GM12878 (cell line): ENCODE measurements around the gene INSL3. TPM values are rescaled to one million over a fixed set of nuclear protein-coding genes. Genes with fewer than 3 reads are reported as not detected.

ENCODE experiments used
- ATAC-seq: fragments of 200-7000 bp; cut with Tn5 transposase; 3 replicates; pipeline ENCODE4 v1.9.1; 2020; ENCODE audit warnings: mild to moderate bottlenecking, moderate library complexity
- BruUV-seq: library from RNA; stranded (reverse); fragments of 400-500 nt; replicated peaks from 2 replicates; lab custom pipeline; 2021; lab: Mats Ljungman, UMichigan
- CTCF ChIA-PET: fragments of 300-600 bp; sonication (Branson Sonifier 250); formaldehyde crosslinking; extraction: SDS; loops from one replicate; lab custom pipeline; 2021; ENCODE audit warnings: inconsistent platforms; lab: Yijun Ruan, JAX
- POLR2A ChIA-PET: fragments of 350-600 bp; formaldehyde crosslinking; extraction: SDS; loops from one replicate; lab custom pipeline; 2021; ENCODE audit warnings: inconsistent platforms; lab: Charles Lee
- RAD21 ChIA-PET: fragments of 300-600 bp; sonication (Branson Sonifier 250); formaldehyde crosslinking; loops from one replicate; lab custom pipeline; 2023; ENCODE audit warnings: antibody characterized with exemption; ENCODE audit not compliant: unreplicated experiment; lab: Charles Lee
- SMC1A ChIA-PET: fragments of 300-600 bp; sonication (Branson Sonifier 250); formaldehyde crosslinking; loops from one replicate; lab custom pipeline; 2023; ENCODE audit not compliant: unreplicated experiment, uncharacterized antibody; lab: Charles Lee
- DNase-seq: peaks from one replicate; pipeline ENCODE4 v3.0.0-alpha.2; 2011; ENCODE audit warnings: low read depth, low spot score
- FAIRE-seq: peaks from 3 replicates; lab custom pipeline; 2011; peaks lifted over from hg19 to GRCh38; lab: Jason Lieb, UNC
- H2AFZ ChIP-seq: 2 replicates; pipeline ENCODE4 v1.6.0; 2011; ENCODE audit warnings: low read depth, low read length, control low read depth; ENCODE audit not compliant: control insufficient read depth
- H3K27ac ChIP-seq: 2 replicates; pipeline ENCODE4 v1.5.1; 2011; ENCODE audit warnings: control low read depth; ENCODE audit not compliant: control insufficient read depth, insufficient read depth
- H3K27me3 ChIP-seq, 2 experiments: replicated peaks in 1 of 2; 2 replicates each; pipeline versions ENCODE4 v1.6.0 to v1.6.1; 2011; ENCODE audit warnings: low read length in 1 of 2; ENCODE audit not compliant: control insufficient read depth in 2 of 2, insufficient read depth in 2 of 2
- H3K36me3 ChIP-seq, 2 experiments: 2 replicates each; pipeline ENCODE4 v1.5.1; 2011; ENCODE audit warnings: low read length in 1 of 2; ENCODE audit not compliant: control insufficient read depth in 2 of 2, insufficient read depth in 2 of 2
- H3K4me1 ChIP-seq: 2 replicates; pipeline ENCODE4 v1.6.1; 2011; ENCODE audit warnings: mild to moderate bottlenecking, low read length, moderate library complexity, mixed read lengths; ENCODE audit not compliant: control insufficient read depth, insufficient read depth
- H3K4me2 ChIP-seq: 2 replicates; pipeline ENCODE4 v1.6.0; 2011; ENCODE audit warnings: control low read depth; ENCODE audit not compliant: control insufficient read depth, insufficient read depth
- H3K4me3 ChIP-seq: fragments of 200-600 bp; sonication (generic); 2 replicates; pipeline ENCODE4 v1.5.1; 2016
- H3K79me2 ChIP-seq: 2 replicates; pipeline ENCODE4 v1.6.0; 2011; ENCODE audit warnings: low read length; ENCODE audit not compliant: control insufficient read depth, insufficient read depth
- H3K9ac ChIP-seq: 2 replicates; pipeline ENCODE4 v1.8.0; 2011; ENCODE audit warnings: low read length, control low read depth, mixed read lengths; ENCODE audit not compliant: control insufficient read depth, insufficient read depth
- H3K9me3 ChIP-seq: replicated peaks from 3 replicates; pipeline ENCODE4 v1.5.1; 2011; ENCODE audit warnings: mild to moderate bottlenecking, low read length; ENCODE audit not compliant: control insufficient read depth, insufficient read depth
- H4K20me1 ChIP-seq: 2 replicates; pipeline ENCODE4 v1.6.0; 2011; ENCODE audit not compliant: control insufficient read depth, insufficient read depth
- ATF3 ChIP-seq: IDR thresholded peaks from 2 replicates; pipeline ENCODE4 v1.6.1; 2011; ENCODE audit warnings: low read depth, mild to moderate bottlenecking, low read length, moderate library complexity, borderline replicate concordance; ENCODE audit errors: extremely low read depth
- CHD2 ChIP-seq: IDR thresholded peaks from 2 replicates; pipeline ENCODE4 v1.6.1; 2011; ENCODE audit warnings: low read depth, low read length, improper control_type of control experiment, borderline replicate concordance
- CREB1 ChIP-seq: IDR thresholded peaks from 2 replicates; pipeline ENCODE4 v1.6.1; 2012; ENCODE audit warnings: low read depth, mild to moderate bottlenecking, inconsistent platforms
- DPF2 ChIP-seq: fragments of 450-650 bp; IDR thresholded peaks from 2 replicates; pipeline ENCODE4 v1.6.1; 2017; ENCODE audit warnings: mild to moderate bottlenecking
- IRF5 ChIP-seq: fragments of 450-650 bp; IDR thresholded peaks from 2 replicates; pipeline ENCODE4 v1.6.1; 2017; ENCODE audit warnings: borderline replicate concordance
- KAT2A ChIP-seq: conservative IDR thresholded peaks from 2 replicates; pipeline ENCODE4 v1.6.1; 2011; ENCODE audit warnings: low read depth, low read length; ENCODE audit not compliant: control insufficient read depth
- MLLT1 ChIP-seq: fragments of 450-650 bp; IDR thresholded peaks from 2 replicates; pipeline ENCODE4 v1.6.1; 2016; ENCODE audit warnings: mild to moderate bottlenecking
- NBN ChIP-seq: fragments of 450-650 bp; IDR thresholded peaks from 2 replicates; pipeline ENCODE4 v1.6.1; 2016
- NR2F1 ChIP-seq: fragments of 450-650 bp; conservative IDR thresholded peaks from 2 replicates; pipeline ENCODE4 v1.6.1; 2017; ENCODE audit warnings: mild to moderate bottlenecking
- RB1 ChIP-seq: fragments of 450-650 bp; formaldehyde crosslinking; IDR thresholded peaks from 2 replicates; pipeline ENCODE4 v1.6.1; 2017; ENCODE audit warnings: mild to moderate bottlenecking, borderline replicate concordance
- SMC3 ChIP-seq: IDR thresholded peaks from 2 replicates; pipeline ENCODE4 v1.6.1; 2011; ENCODE audit warnings: low read length, improper control_type of control experiment, borderline replicate concordance
- SREBF2 ChIP-seq: IDR thresholded peaks from 2 replicates; pipeline ENCODE4 v1.6.1; 2012; ENCODE audit warnings: mild to moderate bottlenecking, low read length
- USF2 ChIP-seq: IDR thresholded peaks from 2 replicates; pipeline ENCODE4 v1.6.1; 2011; ENCODE audit warnings: low read depth, low read length, improper control_type of control experiment, borderline replicate concordance
- ZBTB33 ChIP-seq: fragments of 450-650 bp; IDR thresholded peaks from 2 replicates; pipeline ENCODE4 v1.6.1; 2017; ENCODE audit warnings: mild to moderate bottlenecking
- ZNF622 ChIP-seq: fragments of 450-650 bp; IDR thresholded peaks from 2 replicates; pipeline ENCODE4 v1.6.1; 2017; ENCODE audit warnings: mild to moderate bottlenecking, inconsistent platforms
- ZZZ3 ChIP-seq: IDR thresholded peaks from 2 replicates; pipeline ENCODE4 v1.6.1; 2011; ENCODE audit warnings: low read depth; ENCODE audit not compliant: control insufficient read depth, insufficient read length
- WGBS: methylation state at CpG from one replicate; pipeline ENCODE4 v1.1.6; 2016; ENCODE audit warnings: low lambda C conversion rate; ENCODE audit not compliant: insufficient replicate concordance, insufficient coverage; ENCODE audit errors: missing lambda C conversion rate; 5-methylcytosine and 5-hydroxymethylcytosine counted together
- in situ Hi-C: fragments of 300-500 bp; cut with MboI; formaldehyde crosslinking; loops from 9 replicates; pipeline ENCODE4 v1.14.3; 2018; ENCODE audit warnings: mixed read lengths
- intact Hi-C: fragments of 100-400 bp; cut with micrococcal nuclease; formaldehyde crosslinking; loops from one replicate; pipeline ENCODE4 v1.14.2; 2022; ENCODE audit not compliant: unreplicated experiment
- polyA plus RNA-seq, 11 experiments: library from polyadenylated mRNA; depleted of rRNA in 4 of 11; unstranded in 6 of 11; stranded (reverse) in 5 of 11; fragments of >200 nt; fragmentation: Nextera tagmentation in 4 of 11; fragmentation: Illumina TruSeq in 1 of 11; extraction: Ambion mirVana in 4 of 11; extraction: Trizol in 1 of 11; gene quantifications; 1 replicate in 1 of 11; 2 replicates in 10 of 11; pipeline versions ENCODE4 v1.2.1 to v1.2.3, GENCODE V29; 2011 to 2016; ENCODE audit warnings: inconsistent platforms in 2 of 11, missing spikeins in 2 of 11, low read depth in 1 of 11
- total RNA-seq, 4 experiments: library from RNA; depleted of rRNA in 3 of 4; stranded (reverse); fragments of >200 nt in 3 of 4; fragmentation: Illumina TruSeq in 1 of 4; extraction: Trizol in 1 of 4; gene quantifications; 2 replicates each; pipeline versions ENCODE4 v1.2.1 to v1.2.3, GENCODE V29; 2013 to 2021

Gene INSL3
- total and polyA plus RNA-seq, 10 of the 15 experiments (the other 5 are each of a cell fraction or from before 2014, with no cell fraction given), result 0.27 to 1.9 (median 0.70) TPM

- Histone ChIP-seq H3K9ac (no peak overlapping the region), H2AFZ (no peak overlapping the region), H3K27ac (no peak overlapping the region), H3K4me1 (no peaks in the 10 kb centered on the region), H3K4me3 (no peak overlapping the region), H4K20me1 (no peaks in the 10 kb centered on the region)
- ChIA-PET RAD21 (no interaction called here), POLR2A (no interaction called here), CTCF (no interaction called here), SMC1A (no interaction called here)
- TF ChIP-seq SREBF2, result no peak
- no peak for TF ChIP-seq ZNF622
- no peak for TF ChIP-seq ZBTB33
- no peak for TF ChIP-seq CREB1
- no peak for TF ChIP-seq DPF2
- no peak for TF ChIP-seq CHD2
- no peak for TF ChIP-seq RB1
- no peak for TF ChIP-seq NR2F1
- TF ChIP-seq SMC3, result no peak
- no peak for TF ChIP-seq ATF3
- no peak for TF ChIP-seq KAT2A
- no peak for TF ChIP-seq ZZZ3
- no peak for TF ChIP-seq IRF5
- no peak for TF ChIP-seq NBN
- TF ChIP-seq USF2, result no peak
- no peak for TF ChIP-seq MLLT1
- TF ChIP-seq, all 136 proteins: peak for 0
- intact Hi-C loops (no loop called here), in situ Hi-C loops (no loop called here)
- no peak for ATAC-seq
- FAIRE-seq, result no peak
- H3K27me3 ChIP-seq, result peaks cover 4% of the 10 kb centered on the region in 2 experiments; a peak in 3 of 4 replicates
- no peak for DNase-seq
- BruUV-seq, result no TSS peak
- H3K79me2 ChIP-seq, result no peaks in the 10 kb centered on the region
- 61% methylated on average over 2 of the region's 2 CpGs for WGBS
- H3K4me2 ChIP-seq, result no peak overlapping the region
- no peaks in the 10 kb centered on the region for H3K9me3 ChIP-seq
- no peaks in the 10 kb centered on the region for H3K36me3 ChIP-seq
These were observed 10.2 kb downstream of the INSL3 start for GRCh38 chr19:17811103-17811502.
